Ovary (tissue), 9 donors: ENCODE results near the gene KCNN3. TPM values are rescaled to one million over a fixed set of nuclear protein-coding genes. Genes with fewer than 3 reads are reported as not detected.
A peak's percentile ranks its signal among the peaks of the same experiment; 100 is the strongest.

Source experiments
- DNase-seq, 5 donors: peaks; one replicate each; pipeline ENCODE4 v3.0.0-alpha.2; 2019 to 2020
- H3K27ac ChIP-seq, 2 donors: fragments of 200-600 bp; one replicate each; pipeline versions ENCODE4 v1.5.1 to v1.8.0; 2019 to 2022
- H3K27me3 ChIP-seq: fragments of 200-600 bp; one replicate; pipeline ENCODE4 v1.8.0; 2022
- H3K36me3 ChIP-seq: fragments of 200-600 bp; sonication (generic); one replicate; pipeline ENCODE4 v1.5.1; 2019
- H3K4me1 ChIP-seq: one replicate; pipeline ENCODE4 v1.8.1; 2013; ENCODE audit warnings: mild to moderate bottlenecking, moderate library complexity; ENCODE audit not compliant: insufficient read depth
- H3K4me3 ChIP-seq: fragments of 200-600 bp; sonication (generic); one replicate; pipeline ENCODE4 v1.5.1; 2017
- H3K9me3 ChIP-seq, 2 donors: fragments of 200-600 bp in 1 of 2; sonication (generic) in 1 of 2; one replicate each; pipeline versions ENCODE4 v1.5.1 to v1.8.1; 2013 to 2019; ENCODE audit warnings: mild to moderate bottlenecking in 1 of 2, moderate library complexity in 1 of 2
- EP300 ChIP-seq: sonication (generic); formaldehyde crosslinking; IDR thresholded peaks from one replicate; pipeline ENCODE4 v1.6.1; 2017; ENCODE audit warnings: antibody characterized with exemption
- POLR2A ChIP-seq: fragments of 450-650 bp; IDR thresholded peaks from one replicate; pipeline ENCODE4 v1.6.1; 2017; ENCODE audit warnings: antibody characterized with exemption, mild to moderate bottlenecking, moderate library complexity
- WGBS, 3 donors: extraction: QIAGEN DNeasy Blood & Tissue Kit in 1 of 3; methylation state at CpG; one replicate each; pipeline versions ENCODE4 v1.1.5 to v1.1.7; 2013 to 2017; 5-methylcytosine and 5-hydroxymethylcytosine counted together
- intact Hi-C, 4 donors: fragments of 100-400 bp; cut with DNase I; formaldehyde crosslinking; loops; one replicate each; pipeline versions ENCODE4 v1.11.0 to v1.15.1; 2022 to 2023
- polyA plus RNA-seq, 2 donors: library from polyadenylated mRNA; stranded (reverse); fragments of 200-250 nt in 1 of 2; fragments of 350-450 nt in 1 of 2; fragmentation: Illumina TruSeq in 1 of 2; extraction: RNeasy Lipid Tissue Mini Kit (QIAGEN cat#74804) in 1 of 2; gene quantifications; one replicate each; pipeline ENCODE4 v1.2.3, GENCODE V29; 2013 to 2014
- total RNA-seq, 7 donors: library from RNA; depleted of rRNA in 2 of 7; stranded (reverse); fragments of >200 nt in 2 of 7; fragmentation: NEBNext Ultra II Directional in 3 of 7; extraction: Animal tissue kit (Norgen Biotek cat#: 25700) in 3 of 7; gene quantifications; one replicate each; pipeline versions ENCODE4 v1.1.0 to v1.2.4, GENCODE V29; 2016 to 2023
- TF ChIP-seq, protein P1 (sequence below), 3 donors: fragments of 450-650 bp in 2 of 3; fragments of 200-600 bp in 1 of 3; IDR thresholded peaks; one replicate each; pipeline versions ENCODE4 v1.5.1 to v1.8.0; 2016 to 2022; ENCODE audit warnings: antibody characterized with exemption in 3 of 3, mild to moderate bottlenecking in 1 of 3
- donor health status: DM: no; HTN: no; CAD: no; lungs with moderate emphysema.
- donor health status: DM: no; HTN: no; CAD: no.
- donor health status: Bipolar disorder and iron deficiency.
- donor health status: DM: yes; HTN: yes; CAD: no.
- donor health status: DM: no; HTN: no; CAD: no.
- donor health status: DM: yes; HTN: yes; CAD: no.

Gene KCNN3
- total and polyA plus RNA-seq, 9 donors: 0.71 to 6.1 (median 1.7) TPM

DNA sequence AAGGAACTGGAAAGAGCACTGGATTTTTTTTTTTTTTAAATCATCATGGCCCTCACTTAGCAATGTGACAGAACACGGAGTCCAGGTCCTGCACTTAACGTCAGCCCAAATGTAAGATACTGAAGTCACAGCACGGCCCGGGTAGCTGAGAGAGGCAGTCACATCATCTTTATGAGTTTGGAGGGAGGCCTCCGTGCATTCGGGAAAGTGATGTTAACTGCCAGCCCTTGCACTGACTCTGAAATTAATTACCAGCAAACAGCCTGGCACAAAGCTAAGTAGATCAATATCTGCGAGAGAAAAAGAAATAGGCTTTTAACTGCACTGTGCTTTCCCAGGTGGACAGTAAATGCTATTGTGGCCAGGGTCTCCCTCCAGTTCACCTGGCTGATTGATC lies 152.6 kb downstream of the KCNN3 start:
- intact Hi-C loops: no loop called here
- DNase-seq: no peak
- no peaks in the 10 kb centered on the region for H3K27me3 ChIP-seq
- 28 to 33% (median 32%) methylated on average over 7 of the region's 7 CpGs for WGBS, 3 donors
- TF ChIP-seq, protein P1, sequence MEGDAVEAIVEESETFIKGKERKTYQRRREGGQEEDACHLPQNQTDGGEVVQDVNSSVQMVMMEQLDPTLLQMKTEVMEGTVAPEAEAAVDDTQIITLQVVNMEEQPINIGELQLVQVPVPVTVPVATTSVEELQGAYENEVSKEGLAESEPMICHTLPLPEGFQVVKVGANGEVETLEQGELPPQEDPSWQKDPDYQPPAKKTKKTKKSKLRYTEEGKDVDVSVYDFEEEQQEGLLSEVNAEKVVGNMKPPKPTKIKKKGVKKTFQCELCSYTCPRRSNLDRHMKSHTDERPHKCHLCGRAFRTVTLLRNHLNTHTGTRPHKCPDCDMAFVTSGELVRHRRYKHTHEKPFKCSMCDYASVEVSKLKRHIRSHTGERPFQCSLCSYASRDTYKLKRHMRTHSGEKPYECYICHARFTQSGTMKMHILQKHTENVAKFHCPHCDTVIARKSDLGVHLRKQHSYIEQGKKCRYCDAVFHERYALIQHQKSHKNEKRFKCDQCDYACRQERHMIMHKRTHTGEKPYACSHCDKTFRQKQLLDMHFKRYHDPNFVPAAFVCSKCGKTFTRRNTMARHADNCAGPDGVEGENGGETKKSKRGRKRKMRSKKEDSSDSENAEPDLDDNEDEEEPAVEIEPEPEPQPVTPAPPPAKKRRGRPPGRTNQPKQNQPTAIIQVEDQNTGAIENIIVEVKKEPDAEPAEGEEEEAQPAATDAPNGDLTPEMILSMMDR (IDR thresholded peaks at IDR 0.05): no peak
- TF ChIP-seq POLR2A (no peak), EP300 (no peak)
- H3K4me1 ChIP-seq: peaks cover 8% of the 10 kb centered on the region
- H3K9me3 ChIP-seq: no peaks in the 10 kb centered on the region
- H3K36me3 ChIP-seq: no peaks in the 10 kb centered on the region
- H3K4me3 ChIP-seq: no peak overlapping the region
- no peak overlapping the region for H3K27ac ChIP-seq

DNA sequence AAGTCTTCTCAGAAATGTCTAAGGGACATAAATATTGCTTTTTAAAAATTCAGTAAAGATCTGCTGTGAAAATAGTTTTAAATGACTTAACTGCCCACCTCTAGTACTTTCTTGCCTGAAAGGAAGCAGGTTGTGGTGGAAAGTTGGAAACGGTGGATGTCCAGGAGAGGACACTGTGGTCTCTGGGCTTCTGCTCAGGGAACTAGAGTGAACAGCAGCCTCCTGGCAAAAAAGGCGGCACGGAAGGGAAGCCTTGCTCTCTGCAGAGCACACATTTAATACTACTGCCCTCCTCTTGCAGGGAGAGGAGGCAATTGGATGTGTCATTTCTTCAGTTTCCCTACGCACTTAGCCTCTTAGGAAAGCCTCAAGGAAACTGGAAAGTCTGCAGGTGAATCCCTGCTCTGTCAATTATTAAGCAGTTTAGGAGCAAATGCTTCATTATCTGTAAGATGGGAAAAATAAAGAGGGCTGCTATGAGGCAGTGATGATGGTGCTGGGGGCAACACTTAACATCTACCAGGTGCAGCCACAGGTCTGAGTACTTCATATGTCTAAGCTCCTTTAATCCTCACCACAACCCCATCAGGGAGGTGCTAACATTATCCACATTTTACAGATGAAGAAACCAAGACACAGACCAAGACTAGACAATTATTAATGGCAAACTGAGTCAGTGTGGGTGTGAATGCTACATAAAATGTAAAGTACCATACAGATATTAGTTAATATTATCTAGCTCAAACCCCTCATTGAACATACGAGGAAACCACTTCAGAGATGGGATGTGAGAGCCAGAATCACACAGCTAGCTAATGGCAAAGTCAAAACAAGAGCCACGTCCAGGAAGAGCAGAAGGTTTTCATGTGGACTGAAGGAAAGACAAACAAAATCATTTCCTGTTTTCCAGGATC lies 153.2 kb downstream of the KCNN3 start:
- Histone ChIP-seq H3K4me3 (no peak overlapping the region), H3K36me3 (no peaks in the 10 kb centered on the region), H3K9me3 (no peaks in the 10 kb centered on the region), H3K27me3 (no peaks in the 10 kb centered on the region), H3K4me1 (peaks cover 8% of the 10 kb centered on the region), H3K27ac (no peak overlapping the region)
- no peak for TF ChIP-seq POLR2A
- TF ChIP-seq, protein P1 (IDR thresholded peaks at IDR 0.05): no peak
- no peak for TF ChIP-seq EP300
- WGBS, 3 donors: 14 to 22% (median 22%) methylated on average over 6 of the region's 6 CpGs
- intact Hi-C loops: no loop called here
- DNase-seq: peak in 1 of 5 donors; percentile 49

GRCh38 chr1:154716011-154716410 lies 154.1 kb downstream of the KCNN3 start:
- Histone ChIP-seq H3K27ac (no peak overlapping the region), H3K9me3 (no peaks in the 10 kb centered on the region), H3K4me1 (peaks cover 8% of the 10 kb centered on the region), H3K27me3 (no peaks in the 10 kb centered on the region), H3K4me3 (no peak overlapping the region), H3K36me3 (no peaks in the 10 kb centered on the region)
- DNase-seq: no peak
- intact Hi-C loops: no loop called here
- TF ChIP-seq, protein P1 (IDR thresholded peaks at IDR 0.05): no peak
- TF ChIP-seq EP300 (no peak), POLR2A (no peak)
- 21 to 36% (median 35%) methylated on average over 2 of the region's 2 CpGs for WGBS, 3 donors

DNA sequence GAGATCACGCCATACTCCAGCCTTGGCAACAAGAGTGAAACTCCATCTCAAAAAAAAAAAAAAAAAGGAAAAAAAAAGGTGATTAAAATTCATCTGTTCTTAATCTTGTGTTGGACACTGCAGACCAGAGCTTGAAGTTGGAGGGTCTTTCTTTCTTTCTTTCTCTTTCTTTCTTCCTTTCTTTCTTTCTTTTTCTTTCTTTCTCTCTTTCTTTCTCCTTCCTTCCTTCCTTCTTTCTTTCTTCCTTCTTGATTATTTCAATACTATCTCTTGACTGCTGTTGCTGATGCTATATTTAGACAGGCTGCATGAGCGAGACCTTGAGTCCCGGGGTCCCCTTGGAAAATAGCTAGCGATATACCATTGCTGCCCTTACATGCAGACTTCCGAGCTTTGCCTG lies 154.7 kb downstream of the KCNN3 start:
- TF ChIP-seq, protein P1 (IDR thresholded peaks at IDR 0.05): no peak
- TF ChIP-seq EP300 (no peak), POLR2A (no peak)
- 37 to 44% (median 43%) methylated on average over 5 of the region's 5 CpGs for WGBS, 3 donors
- intact Hi-C loops: no loop called here
- peaks cover 8% of the 10 kb centered on the region for H3K4me1 ChIP-seq
- no peaks in the 10 kb centered on the region for H3K36me3 ChIP-seq
- no peak for DNase-seq
- no peaks in the 10 kb centered on the region for H3K9me3 ChIP-seq
- no peak overlapping the region for H3K4me3 ChIP-seq
- no peak overlapping the region for H3K27ac ChIP-seq
- H3K27me3 ChIP-seq: no peaks in the 10 kb centered on the region
